ENCODE results near the gene IYD. TPM values are rescaled to one million over a fixed set of nuclear protein-coding genes. Genes with fewer than 3 reads are reported as not detected.

Gene IYD
- total RNA-seq, 1 donor = not detected

- H3K27ac ChIP-seq (ENCODE audit: low read depth, low read length) = no peak overlapping the region
- H3K36me3 ChIP-seq (ENCODE audit: insufficient read depth, low read length) = no peaks in the 10 kb centered on the region
- H3K4me2 ChIP-seq (ENCODE audit: insufficient read depth, low read length) = no peak overlapping the region
- H2AFZ ChIP-seq (ENCODE audit: low read length) = no peak overlapping the region
- H4K20me1 ChIP-seq (ENCODE audit: insufficient read depth, low read length) = no peaks in the 10 kb centered on the region
- H3K4me3 ChIP-seq (ENCODE audit: insufficient read depth, low read length) = no peak overlapping the region
- peaks cover 19% of the 10 kb centered on the region for H3K4me1 ChIP-seq (ENCODE audit: insufficient read depth, low read length)
- no peaks in the 10 kb centered on the region for H3K9me3 ChIP-seq (ENCODE audit: low read depth, low read length)
- TF ChIP-seq CTCF (IDR thresholded peaks at IDR 0.05; ENCODE audit: extremely low read depth, low read depth, low read length) = no peak
- H3K79me2 ChIP-seq (ENCODE audit: insufficient read depth, low read length) = no peaks in the 10 kb centered on the region
- no peaks in the 10 kb centered on the region for H3K27me3 ChIP-seq (ENCODE audit: insufficient read depth, low read length)
- no peak for DNase-seq (ENCODE audit: insufficient read length, low spot score, missing footprints)
These were observed 25.4 kb upstream of the IYD start for GRCh38 chr6:150343434-150343833.

GRCh38 chr6:150345781-150346180 lies 23.0 kb upstream of the IYD start:
- DNase-seq (ENCODE audit: insufficient read length, low spot score, missing footprints) = no peak
- H3K36me3 ChIP-seq (ENCODE audit: insufficient read depth, low read length) = no peaks in the 10 kb centered on the region
- no peak overlapping the region for H3K4me3 ChIP-seq (ENCODE audit: insufficient read depth, low read length)
- no peaks in the 10 kb centered on the region for H3K79me2 ChIP-seq (ENCODE audit: insufficient read depth, low read length)
- H3K4me2 ChIP-seq (ENCODE audit: insufficient read depth, low read length) = no peak overlapping the region
- no peaks in the 10 kb centered on the region for H3K27me3 ChIP-seq (ENCODE audit: insufficient read depth, low read length)
- no peaks in the 10 kb centered on the region for H3K9me3 ChIP-seq (ENCODE audit: low read depth, low read length)
- no peak for TF ChIP-seq CTCF (IDR thresholded peaks at IDR 0.05; ENCODE audit: extremely low read depth, low read depth, low read length)
- H4K20me1 ChIP-seq (ENCODE audit: insufficient read depth, low read length) = no peaks in the 10 kb centered on the region
- no peak overlapping the region for H2AFZ ChIP-seq (ENCODE audit: low read length)
- H3K4me1 ChIP-seq (ENCODE audit: insufficient read depth, low read length) = peaks cover 19% of the 10 kb centered on the region
- no peak overlapping the region for H3K27ac ChIP-seq (ENCODE audit: low read depth, low read length)

- Histone ChIP-seq H3K4me1 (ENCODE audit: insufficient read depth, low read length) (peaks cover 21% of the 10 kb centered on the region), H2AFZ (ENCODE audit: low read length) (no peak overlapping the region), H3K27ac (ENCODE audit: low read depth, low read length) (no peak overlapping the region), H3K79me2 (ENCODE audit: insufficient read depth, low read length) (no peaks in the 10 kb centered on the region), H3K36me3 (ENCODE audit: insufficient read depth, low read length) (no peaks in the 10 kb centered on the region), H3K9me3 (ENCODE audit: low read depth, low read length) (no peaks in the 10 kb centered on the region), H3K4me3 (ENCODE audit: insufficient read depth, low read length) (no peak overlapping the region), H3K4me2 (ENCODE audit: insufficient read depth, low read length) (no peak overlapping the region), H4K20me1 (ENCODE audit: insufficient read depth, low read length) (no peaks in the 10 kb centered on the region), H3K27me3 (ENCODE audit: insufficient read depth, low read length) (no peaks in the 10 kb centered on the region)
- no peak for DNase-seq (ENCODE audit: insufficient read length, low spot score, missing footprints)
- no peak for TF ChIP-seq CTCF (IDR thresholded peaks at IDR 0.05; ENCODE audit: extremely low read depth, low read depth, low read length)
These were observed 22.5 kb upstream of the IYD start for GRCh38 chr6:150346346-150346745.

- Histone ChIP-seq H3K4me3 (ENCODE audit: insufficient read depth, low read length) (no peak overlapping the region), H3K4me1 (ENCODE audit: insufficient read depth, low read length) (peaks cover 36% of the 10 kb centered on the region), H2AFZ (ENCODE audit: low read length) (no peak overlapping the region), H3K27ac (ENCODE audit: low read depth, low read length) (no peak overlapping the region), H3K4me2 (ENCODE audit: insufficient read depth, low read length) (no peak overlapping the region), H3K27me3 (ENCODE audit: insufficient read depth, low read length) (no peaks in the 10 kb centered on the region), H3K79me2 (ENCODE audit: insufficient read depth, low read length) (no peaks in the 10 kb centered on the region), H4K20me1 (ENCODE audit: insufficient read depth, low read length) (no peaks in the 10 kb centered on the region), H3K36me3 (ENCODE audit: insufficient read depth, low read length) (no peaks in the 10 kb centered on the region), H3K9me3 (ENCODE audit: low read depth, low read length) (no peaks in the 10 kb centered on the region)
- TF ChIP-seq CTCF (IDR thresholded peaks at IDR 0.05; ENCODE audit: extremely low read depth, low read depth, low read length) = no peak
- no peak for DNase-seq (ENCODE audit: insufficient read length, low spot score, missing footprints)
These were observed 21.0 kb upstream of the IYD start for GRCh38 chr6:150347845-150348244.

All from osteoblast (primary cell).